Activated T-cell treated with anti-CD3 and anti-CD28 coated beads, Interleukin-2, amount 50 U/mL, for 24 hours (primary cell): Measurements from ENCODE around the gene MOB3B.
"Not testable (repeated sequence)": the region's sequence is repeated elsewhere in the genome, so short reads cannot be mapped to it uniquely, and the experiment has no call there.

Experiments used
- DNase-seq: peaks from one replicate; pipeline ENCODE4 v3.0.0-alpha.2; 2020
- H3K27ac Mint-ChIP-seq: 2 replicates; pipeline ENCODE4 v1.8.0; 2020; ENCODE audit warnings: mild to moderate bottlenecking, mixed read lengths
- H3K27me3 Mint-ChIP-seq: 2 replicates; pipeline ENCODE4 v1.8.0; 2020; ENCODE audit warnings: mixed read lengths
- H3K36me3 Mint-ChIP-seq: 2 replicates; pipeline ENCODE4 v1.8.0; 2020; ENCODE audit warnings: low read depth, mixed read lengths
- H3K4me1 Mint-ChIP-seq: 2 replicates; pipeline ENCODE4 v1.8.0; 2020; ENCODE audit warnings: low read depth, mixed read lengths
- H3K4me3 Mint-ChIP-seq: 2 replicates; pipeline ENCODE4 v1.8.0; 2020; ENCODE audit warnings: mild to moderate bottlenecking, moderate library complexity, mixed read lengths
- H3K9me3 Mint-ChIP-seq: 2 replicates; pipeline ENCODE4 v1.8.0; 2020; ENCODE audit warnings: mixed read lengths

MOB3B gene

DNA sequence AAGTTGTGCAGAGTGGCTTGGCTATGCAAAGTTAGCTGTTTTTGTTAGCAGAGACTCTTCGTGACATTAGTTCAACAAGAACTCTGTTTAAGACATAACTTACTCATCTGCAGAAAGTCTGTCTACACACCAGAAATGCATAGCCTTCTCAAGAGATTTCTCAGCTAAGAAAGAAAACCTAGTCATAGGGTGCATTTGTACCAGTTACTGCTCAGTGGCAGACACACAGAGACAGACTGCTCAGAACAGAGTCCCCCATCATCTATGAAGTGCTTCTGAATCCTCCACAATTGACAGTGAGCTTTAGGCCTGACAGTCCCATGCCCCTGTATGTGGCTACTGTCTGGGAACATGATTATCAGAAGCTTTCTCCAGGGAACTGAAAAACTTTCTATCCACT is 61.6 kb downstream of the MOB3B start:
- Mint-ChIP-seq H3K27ac (no peak overlapping the region), H3K36me3 (no peaks in the 10 kb centered on the region), H3K27me3 (no peaks in the 10 kb centered on the region), H3K9me3 (no peaks in the 10 kb centered on the region), H3K4me1 (no peaks in the 10 kb centered on the region), H3K4me3 (no peak overlapping the region)
- DNase-seq, result no peak

- H3K27ac Mint-ChIP-seq, result no peak overlapping the region
- no peaks in the 10 kb centered on the region for H3K9me3 Mint-ChIP-seq
- no peak for DNase-seq
- no peak overlapping the region for H3K4me3 Mint-ChIP-seq
- no peaks in the 10 kb centered on the region for H3K27me3 Mint-ChIP-seq
- H3K4me1 Mint-ChIP-seq, result no peaks in the 10 kb centered on the region
- H3K36me3 Mint-ChIP-seq, result no peaks in the 10 kb centered on the region
Measured at GRCh38 chr9:27467486-27467885, 62.1 kb downstream of the MOB3B start.

GRCh38 chr9:27466516-27466915 is 63.1 kb downstream of the MOB3B start:
- H3K4me3 Mint-ChIP-seq, H3K36me3 Mint-ChIP-seq: not testable (repeated sequence)

GRCh38 chr9:27464950-27465349 is 64.7 kb downstream of the MOB3B start:
- H3K4me1 Mint-ChIP-seq, H3K9me3 Mint-ChIP-seq, H3K27ac Mint-ChIP-seq, H3K4me3 Mint-ChIP-seq, H3K36me3 Mint-ChIP-seq, DNase-seq, H3K27me3 Mint-ChIP-seq: not testable (repeated sequence)

More at GRCh38 chr9:27466516-27466915, 63.1 kb downstream of the MOB3B start:
- H3K27me3 Mint-ChIP-seq, H3K4me1 Mint-ChIP-seq, H3K27ac Mint-ChIP-seq, H3K9me3 Mint-ChIP-seq, DNase-seq: not testable (repeated sequence)

DNA sequence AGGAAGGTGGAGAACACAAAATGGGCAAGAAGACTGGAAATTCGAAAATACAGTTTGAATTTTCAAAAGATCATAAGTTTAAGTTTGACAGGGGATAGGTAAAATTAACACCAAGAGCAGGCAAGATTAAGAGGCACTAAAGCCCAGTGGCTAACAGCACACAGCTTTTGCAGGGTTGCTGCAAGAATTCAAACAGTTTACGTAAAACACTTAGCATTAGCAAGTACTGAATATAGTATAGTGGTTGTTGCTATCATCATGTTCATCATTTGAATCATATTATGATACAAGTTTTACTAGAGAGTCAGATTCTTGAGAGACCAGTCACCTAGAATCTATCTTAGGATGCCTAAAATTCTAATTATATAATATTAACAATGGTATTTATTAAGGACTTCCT is 66.8 kb downstream of the MOB3B start:
- Mint-ChIP-seq H3K36me3 (no peaks in the 10 kb centered on the region), H3K4me3 (no peak overlapping the region), H3K27ac (no peak overlapping the region), H3K9me3 (no peaks in the 10 kb centered on the region), H3K27me3 (no peaks in the 10 kb centered on the region), H3K4me1 (peaks cover 7% of the 10 kb centered on the region)
- no peak for DNase-seq

DNA sequence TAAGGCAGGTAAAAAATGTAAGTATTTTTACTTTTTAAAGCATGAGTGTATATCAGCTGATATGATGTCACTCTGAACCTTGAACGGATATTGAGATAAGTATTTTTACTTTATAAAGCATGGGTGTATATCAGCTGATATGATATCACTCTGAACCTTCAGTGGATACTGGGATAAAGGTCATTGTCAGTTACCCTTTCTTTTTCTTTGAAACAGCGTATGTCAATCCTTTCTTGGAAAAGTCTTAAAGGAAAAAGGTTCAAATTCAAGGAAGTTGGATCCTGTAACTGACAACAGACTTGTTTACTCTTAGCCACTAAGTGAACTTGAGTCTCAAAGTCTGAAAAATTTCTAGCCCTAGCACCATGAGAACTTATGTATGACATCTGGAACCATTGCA is 67.2 kb downstream of the MOB3B start:
- DNase-seq, result no peak
- Mint-ChIP-seq H3K27ac (no peak overlapping the region), H3K9me3 (no peaks in the 10 kb centered on the region), H3K27me3 (no peaks in the 10 kb centered on the region), H3K4me1 (peaks cover 9% of the 10 kb centered on the region), H3K36me3 (no peaks in the 10 kb centered on the region), H3K4me3 (no peak overlapping the region)

DNA sequence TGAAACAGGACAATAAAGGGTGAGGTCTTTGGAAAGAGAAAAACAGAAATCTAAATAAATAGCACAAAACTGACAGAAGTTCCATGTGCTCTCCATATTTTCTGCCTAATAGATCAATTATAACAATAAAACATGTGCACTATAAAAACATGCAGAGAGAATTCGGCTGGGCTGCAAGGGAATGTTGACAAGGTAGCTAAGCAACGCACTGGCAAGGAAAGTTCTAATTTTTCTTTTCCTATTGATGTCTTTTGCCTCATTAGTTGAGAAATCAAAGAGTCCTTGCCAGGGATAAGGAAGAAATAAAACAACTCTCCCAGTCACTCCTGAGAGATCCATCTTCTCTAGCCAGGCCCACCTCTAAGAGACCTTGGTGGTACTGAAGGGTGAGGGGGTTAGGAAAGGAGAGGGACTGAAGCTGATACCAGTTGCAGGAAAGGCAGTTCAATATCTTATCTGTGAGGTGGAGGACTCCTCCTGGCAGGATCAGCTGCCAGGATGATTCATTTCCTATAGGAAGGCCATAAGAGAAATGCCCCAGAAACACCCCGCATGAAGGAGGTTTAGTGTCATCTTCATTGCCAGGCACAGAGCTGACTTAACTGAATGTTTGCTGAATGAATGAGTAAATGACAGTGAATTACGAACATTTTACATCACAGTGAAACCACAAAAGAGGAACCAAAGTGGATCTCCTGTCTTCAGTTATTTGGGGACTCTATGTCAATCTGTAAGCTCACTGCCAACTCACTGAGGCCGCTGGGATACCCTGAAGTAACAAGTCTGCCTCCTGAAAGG is 69.2 kb downstream of the MOB3B start:
- no peak for DNase-seq
- Mint-ChIP-seq H3K36me3 (peaks cover 2% of the 10 kb centered on the region), H3K27ac (no peak overlapping the region), H3K4me3 (no peak overlapping the region), H3K4me1 (peaks cover 14% of the 10 kb centered on the region), H3K9me3 (no peaks in the 10 kb centered on the region), H3K27me3 (no peaks in the 10 kb centered on the region)

GRCh38 chr9:27457445-27457844 is 72.2 kb downstream of the MOB3B start:
- Mint-ChIP-seq H3K4me3 (no peak overlapping the region), H3K27ac (no peak overlapping the region)

GRCh38 chr9:27453860-27454553 is 75.6 kb downstream of the MOB3B start:
- Mint-ChIP-seq H3K9me3 (peaks cover under 1% of the 10 kb centered on the region), H3K36me3 (peaks cover 2% of the 10 kb centered on the region), H3K4me1 (peaks cover 9% of the 10 kb centered on the region), H3K27ac (no peak overlapping the region), H3K4me3 (no peak overlapping the region), H3K27me3 (no peaks in the 10 kb centered on the region)
- no peak for DNase-seq

More at GRCh38 chr9:27457445-27457844, 72.2 kb downstream of the MOB3B start:
- peaks cover 2% of the 10 kb centered on the region for H3K36me3 Mint-ChIP-seq
- no peaks in the 10 kb centered on the region for H3K27me3 Mint-ChIP-seq
- H3K4me1 Mint-ChIP-seq, result peaks cover 14% of the 10 kb centered on the region
- no peak for DNase-seq
- H3K9me3 Mint-ChIP-seq, result no peaks in the 10 kb centered on the region

DNA sequence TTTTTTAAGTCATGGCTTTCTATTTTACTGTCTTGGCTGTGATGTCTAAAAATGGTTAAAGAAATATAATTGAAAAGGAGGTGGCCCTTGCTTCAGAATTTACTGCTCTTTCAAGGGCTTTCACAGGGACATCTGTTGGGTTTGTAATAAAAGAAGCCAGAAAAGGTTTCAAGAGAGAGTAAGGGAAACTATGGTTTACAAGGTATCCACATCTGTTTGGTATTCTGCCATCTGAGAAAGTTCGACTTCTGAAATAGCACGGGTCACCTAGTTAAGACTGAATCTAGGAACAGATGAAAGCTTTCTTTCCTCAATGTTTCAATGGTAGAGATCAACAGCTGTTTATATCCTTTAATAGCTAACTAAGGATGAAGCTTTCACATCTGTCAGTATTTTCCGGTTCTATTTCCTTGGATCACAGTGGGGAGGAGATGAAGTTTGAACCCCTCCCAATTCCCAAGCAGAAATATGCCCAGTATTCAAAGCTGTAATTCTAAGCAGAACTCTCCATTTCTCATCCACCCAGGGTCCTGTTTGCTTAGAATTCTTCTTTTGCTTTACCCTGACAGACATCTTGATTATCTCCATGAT is 78.3 kb downstream of the MOB3B start:
- H3K27me3 Mint-ChIP-seq, result no peaks in the 10 kb centered on the region
- peaks cover 4% of the 10 kb centered on the region for H3K4me1 Mint-ChIP-seq
- H3K27ac Mint-ChIP-seq, result no peak overlapping the region
- H3K9me3 Mint-ChIP-seq, result peaks cover 7% of the 10 kb centered on the region
- DNase-seq, result no peak
- H3K36me3 Mint-ChIP-seq, result peaks cover 9% of the 10 kb centered on the region
- H3K4me3 Mint-ChIP-seq, result no peak overlapping the region

DNA sequence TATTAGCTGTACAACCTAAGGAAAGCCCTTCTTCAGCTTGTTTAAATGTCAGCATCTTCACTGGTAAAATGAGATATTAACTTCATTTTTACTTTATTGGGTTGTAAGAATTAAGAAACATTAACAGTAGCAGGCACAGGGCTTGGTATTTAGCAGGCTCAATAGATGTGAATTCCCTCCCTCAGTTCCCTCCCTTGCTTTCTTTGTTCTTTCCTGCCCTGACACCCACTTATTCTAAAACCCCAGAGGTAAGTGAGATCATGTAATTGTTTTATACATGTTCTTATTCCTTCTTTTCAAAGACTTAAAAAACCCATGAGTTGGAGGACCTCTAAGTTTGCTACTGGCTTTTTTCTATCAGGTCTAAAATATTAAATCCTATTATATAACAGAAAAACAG is 78.9 kb downstream of the MOB3B start:
- Mint-ChIP-seq H3K36me3 (peaks cover 9% of the 10 kb centered on the region), H3K4me3 (no peak overlapping the region), H3K27ac (no peak overlapping the region), H3K9me3 (peaks cover 7% of the 10 kb centered on the region), H3K4me1 (peaks cover 4% of the 10 kb centered on the region), H3K27me3 (no peaks in the 10 kb centered on the region)
- no peak for DNase-seq

DNA sequence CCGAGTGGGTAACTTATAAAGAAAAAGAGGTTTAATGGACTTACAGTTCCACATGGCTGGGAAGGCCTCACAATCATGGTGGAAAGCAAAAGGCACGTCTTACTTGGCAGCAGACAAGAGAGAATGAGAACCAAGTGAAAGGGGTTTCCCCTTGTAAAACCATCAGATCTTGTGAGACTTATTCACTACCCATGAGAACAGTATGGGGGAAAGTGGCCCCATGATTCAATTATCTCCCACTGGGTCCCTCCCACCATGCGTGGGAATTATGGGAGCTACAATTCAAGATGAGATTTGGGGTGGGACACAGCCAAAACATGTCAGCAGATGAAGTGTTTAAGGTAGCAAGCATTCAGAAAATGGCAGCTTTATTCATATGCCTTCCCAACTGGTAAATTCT is 81.3 kb downstream of the MOB3B start:
- not testable (repeated sequence) for H3K9me3 Mint-ChIP-seq, H3K36me3 Mint-ChIP-seq, H3K27ac Mint-ChIP-seq, DNase-seq, H3K4me1 Mint-ChIP-seq, H3K27me3 Mint-ChIP-seq, H3K4me3 Mint-ChIP-seq

- H3K4me3 Mint-ChIP-seq, result no peak overlapping the region
- H3K9me3 Mint-ChIP-seq, result peaks cover 7% of the 10 kb centered on the region
- peaks cover 6% of the 10 kb centered on the region for H3K4me1 Mint-ChIP-seq
- DNase-seq, result no peak
- no peaks in the 10 kb centered on the region for H3K27me3 Mint-ChIP-seq
- peaks cover 7% of the 10 kb centered on the region for H3K36me3 Mint-ChIP-seq
- no peak overlapping the region for H3K27ac Mint-ChIP-seq
Measured at GRCh38 chr9:27447031-27447683, 82.5 kb downstream of the MOB3B start.

DNA sequence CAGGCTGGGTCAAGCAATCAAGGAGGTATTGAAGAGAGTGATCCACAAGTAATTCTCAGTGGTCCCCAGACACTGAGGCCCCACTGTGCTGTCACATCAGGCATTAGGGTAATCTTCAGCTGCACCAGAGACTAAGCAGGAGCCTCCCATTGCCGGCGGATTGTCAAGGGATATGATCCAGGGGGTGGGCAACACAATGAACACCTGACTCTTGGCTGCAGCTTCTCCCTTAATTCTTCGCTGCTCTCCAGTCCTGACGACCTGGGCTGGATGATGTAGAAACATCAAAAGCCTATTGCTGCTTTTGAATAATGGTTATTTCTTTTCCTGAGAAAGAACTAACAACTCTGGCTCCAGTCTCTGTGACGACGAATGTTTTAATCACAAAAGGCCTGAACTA is 83.9 kb downstream of the MOB3B start:
- Mint-ChIP-seq H3K4me1 (peaks cover 16% of the 10 kb centered on the region), H3K36me3 (peaks cover 7% of the 10 kb centered on the region), H3K9me3 (peaks cover 7% of the 10 kb centered on the region), H3K27ac (no peak overlapping the region), H3K27me3 (no peaks in the 10 kb centered on the region), H3K4me3 (no peak overlapping the region)
- DNase-seq, result no peak
